Glutamatergic neuron (in vitro differentiated cells): ENCODE measurements around the gene TFF2. TPM values are rescaled to one million over a fixed set of nuclear protein-coding genes. Genes with fewer than 3 reads are reported as not detected.

Experiments used
- DNase-seq: peaks from one replicate; pipeline ENCODE4 v3.0.0; 2022
- H3K27ac Mint-ChIP-seq: one replicate; pipeline ENCODE4 v1.8.0; 2020; ENCODE audit warnings: mild to moderate bottlenecking, mixed read lengths, inconsistent platforms; ENCODE audit not compliant: unreplicated experiment
- H3K27me3 Mint-ChIP-seq: one replicate; pipeline ENCODE4 v1.8.0; 2020; ENCODE audit warnings: mild to moderate bottlenecking, moderate library complexity, mixed read lengths, inconsistent platforms; ENCODE audit not compliant: unreplicated experiment
- H3K36me3 Mint-ChIP-seq: one replicate; pipeline ENCODE4 v1.8.0; 2020; ENCODE audit warnings: mild to moderate bottlenecking, mixed read lengths, inconsistent platforms; ENCODE audit not compliant: unreplicated experiment
- H3K4me1 Mint-ChIP-seq: one replicate; pipeline ENCODE4 v1.8.0; 2020; ENCODE audit warnings: mild to moderate bottlenecking, low read depth, mixed read lengths, inconsistent platforms; ENCODE audit not compliant: unreplicated experiment
- H3K4me3 Mint-ChIP-seq: one replicate; pipeline ENCODE4 v1.8.0; 2020; ENCODE audit warnings: mild to moderate bottlenecking, mixed read lengths, inconsistent platforms; ENCODE audit not compliant: unreplicated experiment
- H3K9me3 Mint-ChIP-seq: one replicate; pipeline ENCODE4 v1.8.0; 2020; ENCODE audit warnings: mild to moderate bottlenecking, moderate library complexity, mixed read lengths, inconsistent platforms; ENCODE audit not compliant: unreplicated experiment
- total RNA-seq: library from RNA; stranded (reverse); fragmentation: NEBNext Ultra II Directional; extraction: Animal tissue kit (Norgen Biotek cat#: 25700); gene quantifications from one replicate; pipeline ENCODE4 v1.2.1, GENCODE V29; 2021; ENCODE audit not compliant: unreplicated experiment
- TF ChIP-seq, protein P1 (sequence below): fragments of 200-600 bp; sonication (generic); IDR thresholded peaks from one replicate; pipeline ENCODE4 v1.5.0; 2021; ENCODE audit not compliant: partially characterized antibody, unreplicated experiment

Gene TFF2
- total RNA-seq, 1 donor from 2014 or later = not detected

DNA sequence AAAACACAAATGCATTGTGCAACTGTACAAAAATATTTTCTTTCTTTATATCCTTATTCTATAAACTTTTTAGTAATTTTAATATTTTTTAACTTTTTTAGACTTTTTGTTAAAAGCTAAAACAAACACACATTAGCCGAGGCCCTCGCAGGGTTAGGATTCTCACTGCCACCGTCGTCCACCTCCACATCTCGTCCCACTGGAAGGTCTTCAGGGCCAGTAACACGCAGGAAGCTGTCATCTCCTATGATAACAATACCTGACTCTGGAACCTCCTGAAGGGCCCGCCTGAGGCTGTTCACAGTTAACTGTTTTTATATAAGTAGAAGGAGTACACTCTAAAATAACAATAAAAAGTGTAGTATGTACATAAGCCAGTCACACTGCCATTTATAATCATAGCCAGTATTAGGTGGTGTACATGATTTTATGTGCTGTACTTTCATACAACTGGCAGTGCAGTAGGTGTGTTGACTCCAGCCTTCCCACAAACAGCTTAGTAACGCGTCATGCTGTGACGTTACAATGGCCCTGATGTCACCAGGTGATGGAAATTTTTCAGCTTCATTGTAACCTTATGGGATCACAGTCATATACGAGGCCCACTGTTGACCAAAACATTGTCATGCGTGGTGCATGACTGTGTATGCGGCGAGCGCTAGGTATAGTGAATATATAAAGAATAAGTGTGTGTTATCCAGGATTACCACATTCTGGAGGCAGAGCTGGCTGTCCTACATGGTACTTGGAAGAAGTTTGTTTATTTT is 8.8 kb downstream of the TFF2 start:
- TF ChIP-seq, protein P1, sequence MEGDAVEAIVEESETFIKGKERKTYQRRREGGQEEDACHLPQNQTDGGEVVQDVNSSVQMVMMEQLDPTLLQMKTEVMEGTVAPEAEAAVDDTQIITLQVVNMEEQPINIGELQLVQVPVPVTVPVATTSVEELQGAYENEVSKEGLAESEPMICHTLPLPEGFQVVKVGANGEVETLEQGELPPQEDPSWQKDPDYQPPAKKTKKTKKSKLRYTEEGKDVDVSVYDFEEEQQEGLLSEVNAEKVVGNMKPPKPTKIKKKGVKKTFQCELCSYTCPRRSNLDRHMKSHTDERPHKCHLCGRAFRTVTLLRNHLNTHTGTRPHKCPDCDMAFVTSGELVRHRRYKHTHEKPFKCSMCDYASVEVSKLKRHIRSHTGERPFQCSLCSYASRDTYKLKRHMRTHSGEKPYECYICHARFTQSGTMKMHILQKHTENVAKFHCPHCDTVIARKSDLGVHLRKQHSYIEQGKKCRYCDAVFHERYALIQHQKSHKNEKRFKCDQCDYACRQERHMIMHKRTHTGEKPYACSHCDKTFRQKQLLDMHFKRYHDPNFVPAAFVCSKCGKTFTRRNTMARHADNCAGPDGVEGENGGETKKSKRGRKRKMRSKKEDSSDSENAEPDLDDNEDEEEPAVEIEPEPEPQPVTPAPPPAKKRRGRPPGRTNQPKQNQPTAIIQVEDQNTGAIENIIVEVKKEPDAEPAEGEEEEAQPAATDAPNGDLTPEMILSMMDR = no peak
- peaks cover 18% of the 10 kb centered on the region for H3K4me1 Mint-ChIP-seq
- H3K27ac Mint-ChIP-seq = no peak overlapping the region
- H3K27me3 Mint-ChIP-seq = no peaks in the 10 kb centered on the region
- H3K9me3 Mint-ChIP-seq = peaks cover 4% of the 10 kb centered on the region
- H3K36me3 Mint-ChIP-seq = no peaks in the 10 kb centered on the region
- no peak overlapping the region for H3K4me3 Mint-ChIP-seq
- DNase-seq = no peak

DNA sequence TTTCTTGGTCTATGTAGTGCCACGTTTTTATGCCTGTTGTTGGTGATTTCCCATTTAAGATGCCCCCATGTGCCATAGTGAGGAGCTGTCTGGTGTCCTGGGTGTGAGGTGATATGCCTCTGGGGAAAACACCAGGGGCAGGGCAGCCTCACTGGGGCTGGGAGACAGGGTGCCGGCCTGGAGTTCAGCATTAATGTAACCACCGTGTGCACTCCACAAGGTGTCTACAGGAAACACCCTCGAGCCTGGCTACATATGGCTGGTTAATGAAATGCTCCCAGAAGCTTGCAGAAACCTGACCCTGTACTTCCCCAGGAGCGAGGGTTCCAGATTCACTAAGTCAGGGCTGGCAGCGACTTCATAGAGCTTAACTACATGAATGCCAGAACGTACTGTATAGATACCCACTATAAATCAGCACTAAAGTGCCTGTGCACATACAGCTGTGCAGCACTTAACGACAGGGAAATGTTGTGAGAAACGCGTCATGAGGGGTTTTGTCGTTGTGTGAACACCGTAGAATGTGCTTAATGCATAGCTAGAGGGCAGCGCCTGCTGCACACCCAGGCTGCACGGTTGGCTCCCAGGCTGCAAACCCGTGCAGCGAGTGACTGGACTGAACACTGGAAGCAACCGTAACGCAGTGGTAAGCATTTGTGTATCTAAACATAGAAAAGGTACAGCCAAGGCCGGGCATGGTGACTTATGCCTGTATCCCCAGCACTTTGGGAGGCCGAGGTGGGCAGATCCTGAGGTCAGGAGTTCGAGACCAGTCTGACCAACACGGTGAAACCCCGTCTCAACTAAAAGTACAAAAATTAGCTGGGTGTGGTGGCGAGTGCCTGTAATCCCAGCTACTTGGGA is 10.4 kb downstream of the TFF2 start:
- no peak overlapping the region for H3K4me3 Mint-ChIP-seq
- no peaks in the 10 kb centered on the region for H3K36me3 Mint-ChIP-seq
- DNase-seq = no peak
- peaks cover 18% of the 10 kb centered on the region for H3K4me1 Mint-ChIP-seq
- no peaks in the 10 kb centered on the region for H3K27me3 Mint-ChIP-seq
- TF ChIP-seq, protein P1 = no peak
- no peak overlapping the region for H3K27ac Mint-ChIP-seq
- H3K9me3 Mint-ChIP-seq = peaks cover 4% of the 10 kb centered on the region

DNA sequence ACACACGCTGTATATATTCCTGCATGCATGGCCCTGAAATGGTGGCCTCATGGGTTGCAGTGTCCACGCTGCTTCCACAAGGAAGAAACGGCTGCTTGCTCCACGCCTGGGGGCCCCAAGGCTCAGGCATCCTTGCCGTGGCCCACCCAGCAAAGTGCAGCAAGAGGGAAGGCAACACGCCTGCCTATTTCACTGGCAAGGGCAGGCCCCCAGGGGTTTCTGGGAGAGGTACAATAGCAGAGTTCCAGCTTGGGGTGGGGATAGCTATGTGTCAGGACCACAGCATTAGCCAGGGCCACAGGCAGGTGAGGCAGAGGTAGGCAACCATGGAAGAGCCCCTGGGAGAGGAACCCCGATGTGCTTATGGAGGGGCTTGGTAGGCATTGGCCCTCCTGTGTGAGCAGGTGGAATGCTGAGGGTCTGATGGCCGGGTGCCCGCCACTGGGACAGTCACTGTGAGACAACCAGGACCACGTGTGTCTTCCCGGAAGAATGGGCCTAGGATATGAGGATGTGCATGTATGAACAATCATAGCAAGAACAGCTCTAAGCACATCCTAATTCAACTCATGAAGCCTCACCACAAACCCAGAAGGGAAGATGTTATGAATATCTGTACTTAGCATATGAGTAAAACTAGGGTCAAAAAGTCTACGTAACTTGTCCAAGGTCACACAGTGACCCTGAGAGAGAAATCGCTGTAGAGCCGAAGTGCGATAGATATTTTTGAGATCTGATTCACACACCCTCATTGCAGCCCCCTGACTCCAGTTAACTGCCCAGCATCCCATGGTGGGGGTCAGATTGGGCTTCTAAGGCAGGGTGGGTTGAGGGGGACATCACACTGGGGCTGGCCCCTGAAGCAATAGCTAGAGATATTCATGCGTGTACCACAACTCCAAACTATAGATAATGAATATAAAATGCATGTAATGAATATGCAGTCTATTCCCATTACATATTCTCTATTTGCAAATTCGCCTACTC is 11.8 kb downstream of the TFF2 start:
- Mint-ChIP-seq H3K9me3 (peaks cover 2% of the 10 kb centered on the region), H3K27ac (peak overlapping the region; percentile 75), H3K4me1 (peaks cover 18% of the 10 kb centered on the region), H3K36me3 (no peaks in the 10 kb centered on the region), H3K27me3 (no peaks in the 10 kb centered on the region), H3K4me3 (no peak overlapping the region)
- no peak for DNase-seq
- TF ChIP-seq, protein P1 = no peak

DNA sequence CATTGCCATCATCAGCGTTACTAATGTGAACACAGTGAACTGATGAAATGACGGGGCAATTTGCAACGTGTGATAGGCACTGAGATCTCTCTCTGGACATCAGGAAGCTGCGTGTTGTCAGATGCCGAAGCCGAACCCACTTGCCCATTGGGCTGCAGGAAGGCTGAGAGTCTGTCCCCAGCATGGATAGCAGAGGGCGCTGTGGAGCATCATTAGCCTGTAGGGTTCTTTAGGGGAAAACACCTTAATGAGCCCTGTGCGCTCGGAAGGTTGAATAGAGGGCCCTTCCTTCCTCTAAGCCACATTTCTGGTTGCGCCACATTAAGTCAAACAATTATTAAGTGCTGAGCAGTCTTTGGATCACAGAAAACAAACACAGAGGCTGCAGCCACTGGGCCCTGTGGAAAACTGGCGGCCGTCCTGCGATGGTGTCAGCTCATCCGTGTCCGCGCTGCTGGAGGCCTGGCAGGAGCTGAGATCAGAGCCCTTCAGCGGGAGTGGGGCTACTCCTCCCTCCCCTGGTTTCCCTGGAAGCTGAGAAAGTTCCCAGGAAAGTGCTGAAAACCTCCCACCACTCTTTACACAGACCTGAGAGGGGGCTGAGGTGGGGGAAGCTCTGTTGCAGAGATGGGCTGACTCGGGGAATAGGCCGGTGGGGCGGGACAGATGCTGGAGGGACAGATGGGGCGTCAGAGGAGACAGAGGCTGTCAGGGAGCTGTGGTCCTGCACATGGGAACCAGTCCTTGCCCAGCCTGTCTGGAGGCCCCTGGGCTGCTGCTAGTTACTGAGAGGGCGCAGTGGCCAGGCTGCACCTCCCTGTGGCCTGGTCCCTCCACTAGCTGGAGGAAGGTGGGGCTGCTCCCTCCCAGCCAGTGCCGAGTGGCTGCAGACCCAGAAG is 12.7 kb downstream of the TFF2 start:
- Mint-ChIP-seq H3K4me3 (peak overlapping the region; percentile 11), H3K27me3 (no peaks in the 10 kb centered on the region), H3K36me3 (no peaks in the 10 kb centered on the region), H3K27ac (peak overlapping the region; percentile 75), H3K4me1 (peaks cover 18% of the 10 kb centered on the region), H3K9me3 (peaks cover 2% of the 10 kb centered on the region)
- TF ChIP-seq, protein P1 = peak; percentile 58
- peak; percentile 83 for DNase-seq
